Testis (tissue), 3 donors: ENCODE measurements around the gene LUZP1. TPM values are rescaled to one million over a fixed set of nuclear protein-coding genes. Genes with fewer than 3 reads are reported as not detected.

Source experiments
- DNase-seq: peaks from one replicate; pipeline ENCODE4 v3.0.0-alpha.2; 2019
- H3K27ac ChIP-seq, 2 donors: fragments of 200-600 bp; sonication (generic); one replicate each; pipeline ENCODE4 v1.5.1; 2019
- H3K27me3 ChIP-seq: fragments of 200-600 bp; sonication (generic); one replicate; pipeline ENCODE4 v1.5.1; 2019
- H3K36me3 ChIP-seq: fragments of 200-600 bp; sonication (generic); one replicate; pipeline ENCODE4 v1.5.1; 2017; ENCODE audit warnings: low read depth; ENCODE audit errors: missing control alignments
- H3K4me1 ChIP-seq: fragments of 200-600 bp; sonication (generic); one replicate; pipeline ENCODE4 v1.5.1; 2019
- H3K4me3 ChIP-seq, 2 donors: fragments of 200-600 bp; sonication (generic); one replicate each; pipeline ENCODE4 v1.5.1; 2017 to 2019
- H3K9me3 ChIP-seq: fragments of 200-600 bp; sonication (generic); one replicate; pipeline ENCODE4 v1.5.1; 2017
- POLR2A ChIP-seq: fragments of 450-650 bp; IDR thresholded peaks from one replicate; pipeline ENCODE4 v1.6.1; 2017; ENCODE audit warnings: antibody characterized with exemption, mild to moderate bottlenecking, moderate library complexity
- WGBS, 2 donors: methylation state at CpG; one replicate each; pipeline ENCODE4 v1.1.5; 2018; 5-methylcytosine and 5-hydroxymethylcytosine counted together
- intact Hi-C: fragments of 100-400 bp; cut with DNase I; formaldehyde crosslinking; loops from one replicate; pipeline ENCODE4 v1.15.1; 2023; ENCODE audit warnings: low total_unique reads
- polyA plus RNA-seq: library from polyadenylated mRNA; stranded (reverse); fragments of 350-450 nt; fragmentation: Illumina TruSeq; extraction: RNeasy Lipid Tissue Mini Kit (QIAGEN cat#74804); gene quantifications from one replicate; pipeline ENCODE4 v1.2.3, GENCODE V29; 2014; ENCODE audit warnings: low read depth, low replicate concordance; ENCODE audit not compliant: insufficient read depth
- total RNA-seq, 2 donors: library from RNA; depleted of rRNA; stranded (reverse); fragments of >200 nt; gene quantifications; one replicate each; pipeline ENCODE4 v1.2.3, GENCODE V29; 2016
- TF ChIP-seq, protein P1 (sequence below), 3 experiments: fragments of 450-650 bp in 2 of 3; fragments of 200-600 bp in 1 of 3; sonication (generic) in 1 of 3; IDR thresholded peaks; one replicate each; pipeline ENCODE4 v1.5.1; 2016 to 2019; ENCODE audit warnings: antibody characterized with exemption in 3 of 3, mild to moderate bottlenecking in 2 of 3, moderate library complexity in 1 of 3

Gene LUZP1
- total and polyA plus RNA-seq, 3 donors from 2014 or later = 14.4 to 36.2 (median 20.3) TPM

DNA sequence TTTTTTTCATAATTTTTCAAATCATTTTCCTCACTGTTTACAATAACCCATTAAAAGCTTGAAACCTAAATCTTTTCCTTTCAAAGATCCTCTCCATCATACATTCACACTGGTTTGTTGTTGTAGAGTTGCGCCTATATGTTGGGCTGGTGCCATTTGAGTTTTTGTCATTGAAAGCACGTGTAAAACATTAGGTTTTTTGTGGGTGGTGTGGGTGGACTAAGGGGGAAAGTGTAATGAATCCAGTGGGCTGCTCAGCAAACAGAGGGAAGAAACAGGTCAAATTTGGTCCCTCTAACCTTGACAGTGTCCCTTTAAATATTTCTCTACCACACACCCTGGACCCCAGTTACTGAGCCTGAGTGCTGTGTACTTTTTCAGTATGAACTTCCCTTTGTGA, 102.6 kb downstream of the LUZP1 start:
- H3K27ac ChIP-seq = no peak overlapping the region
- DNase-seq = no peak
- TF ChIP-seq, protein P1, sequence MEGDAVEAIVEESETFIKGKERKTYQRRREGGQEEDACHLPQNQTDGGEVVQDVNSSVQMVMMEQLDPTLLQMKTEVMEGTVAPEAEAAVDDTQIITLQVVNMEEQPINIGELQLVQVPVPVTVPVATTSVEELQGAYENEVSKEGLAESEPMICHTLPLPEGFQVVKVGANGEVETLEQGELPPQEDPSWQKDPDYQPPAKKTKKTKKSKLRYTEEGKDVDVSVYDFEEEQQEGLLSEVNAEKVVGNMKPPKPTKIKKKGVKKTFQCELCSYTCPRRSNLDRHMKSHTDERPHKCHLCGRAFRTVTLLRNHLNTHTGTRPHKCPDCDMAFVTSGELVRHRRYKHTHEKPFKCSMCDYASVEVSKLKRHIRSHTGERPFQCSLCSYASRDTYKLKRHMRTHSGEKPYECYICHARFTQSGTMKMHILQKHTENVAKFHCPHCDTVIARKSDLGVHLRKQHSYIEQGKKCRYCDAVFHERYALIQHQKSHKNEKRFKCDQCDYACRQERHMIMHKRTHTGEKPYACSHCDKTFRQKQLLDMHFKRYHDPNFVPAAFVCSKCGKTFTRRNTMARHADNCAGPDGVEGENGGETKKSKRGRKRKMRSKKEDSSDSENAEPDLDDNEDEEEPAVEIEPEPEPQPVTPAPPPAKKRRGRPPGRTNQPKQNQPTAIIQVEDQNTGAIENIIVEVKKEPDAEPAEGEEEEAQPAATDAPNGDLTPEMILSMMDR (IDR thresholded peaks at IDR 0.05) = no peak
- no peak for TF ChIP-seq POLR2A
- no peaks in the 10 kb centered on the region for H3K27me3 ChIP-seq
- intact Hi-C loops = no loop called here
- H3K4me3 ChIP-seq = no peak overlapping the region
- H3K9me3 ChIP-seq = no peaks in the 10 kb centered on the region
- 90 to 91% methylated on average over 2 of the region's 2 CpGs for WGBS, 2 donors
- H3K4me1 ChIP-seq = no peaks in the 10 kb centered on the region
- H3K36me3 ChIP-seq = no peaks in the 10 kb centered on the region

DNA sequence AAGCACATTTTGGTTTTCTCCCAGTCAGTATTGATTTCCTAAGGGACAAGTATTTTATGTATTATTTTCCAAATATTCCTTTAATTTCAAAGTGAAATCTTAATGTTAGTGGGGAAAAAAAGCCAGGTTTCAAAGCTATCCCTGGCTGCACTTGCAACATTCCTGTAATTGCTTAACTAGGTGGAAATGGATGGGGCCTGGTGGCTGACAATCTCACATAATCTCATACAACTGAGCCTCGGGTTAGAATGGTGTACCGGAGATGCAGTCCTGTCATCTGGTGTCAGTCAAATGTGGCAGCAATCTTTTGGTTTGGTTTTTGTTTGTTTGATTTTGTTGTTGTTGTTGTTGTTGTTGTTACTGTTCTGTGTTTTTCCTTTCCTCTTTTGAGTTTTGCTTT, 103.3 kb downstream of the LUZP1 start:
- WGBS, 2 donors = 91 to 100% methylated on average over 2 of the region's 2 CpGs
- Histone ChIP-seq H3K9me3 (no peaks in the 10 kb centered on the region), H3K4me1 (no peaks in the 10 kb centered on the region), H3K4me3 (no peak overlapping the region), H3K27ac (no peak overlapping the region), H3K27me3 (no peaks in the 10 kb centered on the region), H3K36me3 (no peaks in the 10 kb centered on the region)
- no peak for DNase-seq
- intact Hi-C loops = no loop called here
- TF ChIP-seq, protein P1 (IDR thresholded peaks at IDR 0.05) = no peak
- no peak for TF ChIP-seq POLR2A

DNA sequence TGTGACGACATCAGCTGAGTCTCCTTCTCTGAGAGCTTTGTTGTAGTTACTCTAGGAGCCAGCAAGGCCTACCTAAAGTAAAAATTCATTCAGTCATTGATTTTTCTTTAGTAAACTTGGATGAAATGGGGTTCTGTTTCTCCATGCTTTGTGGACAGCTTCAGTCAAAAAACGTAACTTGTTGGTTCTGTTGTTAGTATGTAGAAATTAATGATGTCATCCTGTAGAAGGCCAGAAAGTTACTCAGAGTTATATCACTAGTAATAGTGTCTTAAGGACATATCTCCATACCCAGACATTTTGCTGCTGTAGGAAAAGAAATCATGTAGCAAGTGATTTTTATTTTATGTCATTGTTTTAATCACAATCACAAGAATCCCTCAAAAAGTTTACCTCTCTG, 106.4 kb downstream of the LUZP1 start:
- 84 to 95% methylated on average over 2 of the region's 2 CpGs for WGBS, 2 donors
- H3K4me3 ChIP-seq = no peak overlapping the region
- DNase-seq = no peak
- H3K27me3 ChIP-seq = no peaks in the 10 kb centered on the region
- no peaks in the 10 kb centered on the region for H3K9me3 ChIP-seq
- intact Hi-C loops = no loop called here
- no peaks in the 10 kb centered on the region for H3K36me3 ChIP-seq
- TF ChIP-seq, protein P1 (IDR thresholded peaks at IDR 0.05) = no peak
- no peak for TF ChIP-seq POLR2A
- no peaks in the 10 kb centered on the region for H3K4me1 ChIP-seq
- H3K27ac ChIP-seq = no peak overlapping the region

DNA sequence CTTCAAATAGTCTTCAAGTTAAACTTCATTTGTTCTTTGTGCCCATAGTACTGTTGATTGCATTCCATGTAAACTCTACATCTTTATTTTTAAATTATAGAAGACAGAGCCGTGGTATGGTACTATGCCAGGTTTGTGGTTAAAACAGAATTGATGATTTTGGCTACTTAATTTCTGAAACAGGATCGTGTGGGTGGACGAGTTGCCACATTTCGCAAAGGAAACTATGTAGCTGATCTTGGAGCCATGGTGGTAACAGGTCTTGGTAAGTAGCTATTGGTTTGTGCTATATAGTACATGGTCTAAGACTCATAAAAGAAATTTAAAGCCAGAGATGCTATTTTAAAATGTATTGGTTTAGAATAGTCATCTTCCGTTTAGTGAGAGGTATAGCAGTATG, 111.4 kb downstream of the LUZP1 start:
- Histone ChIP-seq H3K4me1 (no peaks in the 10 kb centered on the region), H3K27ac (no peak overlapping the region), H3K36me3 (no peaks in the 10 kb centered on the region), H3K27me3 (no peaks in the 10 kb centered on the region), H3K9me3 (no peaks in the 10 kb centered on the region), H3K4me3 (no peak overlapping the region)
- TF ChIP-seq POLR2A = no peak
- TF ChIP-seq, protein P1 (IDR thresholded peaks at IDR 0.05) = no peak
- 67% methylated on average over 5 of the region's 5 CpGs for WGBS, 2 donors
- DNase-seq = no peak
- intact Hi-C loops = no loop called here

DNA sequence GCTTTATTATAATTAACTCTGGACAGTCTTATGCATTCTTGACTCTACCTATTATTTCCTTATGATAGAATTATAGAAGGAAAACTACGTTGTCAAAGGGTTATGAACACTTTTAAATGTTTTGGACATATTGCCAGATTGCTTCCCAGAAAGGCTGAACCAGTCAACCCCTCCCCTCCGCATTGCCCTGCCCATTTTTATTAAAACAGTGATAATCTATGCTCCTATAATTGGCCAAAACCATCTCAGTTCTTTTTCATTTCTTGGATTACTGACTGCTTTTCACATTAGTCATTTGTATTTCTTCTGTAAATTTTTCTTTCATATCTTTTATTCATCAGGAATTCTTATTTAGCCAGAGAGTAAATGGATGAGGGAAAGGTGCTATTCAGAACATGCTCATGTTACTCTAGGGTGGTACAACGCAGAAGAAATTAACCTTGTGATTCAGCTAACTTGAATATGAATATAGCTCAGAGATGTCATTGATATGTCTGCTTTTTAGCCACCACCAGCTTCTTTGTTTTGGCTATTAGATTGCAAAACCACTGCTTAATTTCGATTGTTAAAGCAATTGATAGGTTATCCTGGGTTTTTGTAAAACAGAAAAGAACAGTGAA, 117.3 kb downstream of the LUZP1 start:
- no peak for TF ChIP-seq POLR2A
- TF ChIP-seq, protein P1 (IDR thresholded peaks at IDR 0.05) = no peak
- H3K4me1 ChIP-seq = no peaks in the 10 kb centered on the region
- no peaks in the 10 kb centered on the region for H3K9me3 ChIP-seq
- H3K27me3 ChIP-seq = no peaks in the 10 kb centered on the region
- no peak overlapping the region for H3K4me3 ChIP-seq
- intact Hi-C loops = no loop called here
- DNase-seq = no peak
- WGBS, 2 donors = 93 to 94% methylated on average over 4 of the region's 4 CpGs
- H3K27ac ChIP-seq = no peak overlapping the region
- H3K36me3 ChIP-seq = no peaks in the 10 kb centered on the region
